Occipital lobe (tissue), 2 donors: ENCODE results near the gene SNRPD3. TPM values are rescaled to one million over a fixed set of nuclear protein-coding genes. Genes with fewer than 3 reads are reported as not detected.
"Not testable (repeated sequence)": the region's sequence is repeated elsewhere in the genome, so short reads cannot be mapped to it uniquely, and the experiment has no call there.

Experiments used
- DNase-seq: peaks from one replicate; lab custom pipeline; 2025; lab: John Stamatoyannopoulos, UW
- total RNA-seq: library from RNA; depleted of rRNA; stranded (reverse); fragments of >200 nt; gene quantifications from one replicate; pipeline ENCODE4 v1.2.3, GENCODE V29; 2014

The SNRPD3 gene
- total RNA-seq, 1 donor from 2014 or later, result 124 TPM

- not testable (repeated sequence) for DNase-seq
Observed at GRCh38 chr22:24608327-24608726, 52.5 kb downstream of the SNRPD3 start.

- DNase-seq, result not testable (repeated sequence)
Observed at GRCh38 chr22:24609888-24610287, 54.1 kb downstream of the SNRPD3 start.

- not testable (repeated sequence) for DNase-seq
Observed at GRCh38 chr22:24614794-24615193, 59.0 kb downstream of the SNRPD3 start.

- not testable (repeated sequence) for DNase-seq
Observed at GRCh38 chr22:24621244-24621643, 65.4 kb downstream of the SNRPD3 start.

- DNase-seq, result not testable (repeated sequence)
Observed at GRCh38 chr22:24622596-24622995, 66.8 kb downstream of the SNRPD3 start.

Other genes starting within 250 kb of the SNRPD3 start
- 8.0 TPM for gene ADORA2A, start 128.4 kb upstream of the SNRPD3 start, total RNA-seq
- gene UPB1, start 60.7 kb upstream of the SNRPD3 start, total RNA-seq, result not detected
- 48.7 TPM for gene GUCD1, start 861 bp upstream of the SNRPD3 start, total RNA-seq
- gene LRRC75B, start 37.1 kb downstream of the SNRPD3 start, total RNA-seq, result 5.3 TPM
- gene GGT1, start 47.2 kb downstream of the SNRPD3 start, total RNA-seq, result 2.2 TPM
- 0.16 TPM for gene PIWIL3, start 218.7 kb downstream of the SNRPD3 start, total RNA-seq